AG09309 (cell line): ENCODE measurements around the gene OGDHL.
"Not testable (repeated sequence)": the region's sequence is repeated elsewhere in the genome, so short reads cannot be mapped to it uniquely, and the experiment has no call there.

Experiments
- DNase-seq: peaks from one replicate; pipeline ENCODE4 v3.0.0-alpha.2; 2010; ENCODE audit warnings: low read depth
- H3K4me3 ChIP-seq: 2 replicates; pipeline ENCODE4 v1.5.1; 2011; ENCODE audit warnings: mild to moderate bottlenecking, low read depth, low read length, moderate library complexity; ENCODE audit not compliant: control insufficient read depth
- CTCF ChIP-seq: IDR thresholded peaks from 2 replicates; pipeline ENCODE4 v1.5.1; 2011; ENCODE audit warnings: mild to moderate bottlenecking, low read depth, low read length, inconsistent platforms; ENCODE audit not compliant: insufficient read depth, control insufficient read depth; ENCODE audit errors: missing control alignments

Gene OGDHL

GRCh38 chr10:49758249-49758930 is 3.7 kb downstream of the OGDHL start:
- H3K4me3 ChIP-seq: no peak overlapping the region
- TF ChIP-seq CTCF: no peak
- no peak for DNase-seq

GRCh38 chr10:49756641-49757040 is 5.5 kb downstream of the OGDHL start:
- DNase-seq: no peak
- no peak overlapping the region for H3K4me3 ChIP-seq
- no peak for TF ChIP-seq CTCF

- DNase-seq: no peak
- no peak overlapping the region for H3K4me3 ChIP-seq
- no peak for TF ChIP-seq CTCF
Observed at GRCh38 chr10:49756031-49756430, 6.1 kb downstream of the OGDHL start.

- DNase-seq, H3K4me3 ChIP-seq: not testable (repeated sequence)
Observed at GRCh38 chr10:49754951-49755350, 7.2 kb downstream of the OGDHL start.

GRCh38 chr10:49752584-49752983 is 9.5 kb downstream of the OGDHL start:
- DNase-seq: no peak
- no peak for TF ChIP-seq CTCF
- no peak overlapping the region for H3K4me3 ChIP-seq

- H3K4me3 ChIP-seq: no peak overlapping the region
- no peak for TF ChIP-seq CTCF
- no peak for DNase-seq
Observed at GRCh38 chr10:49751636-49752510, 10.2 kb downstream of the OGDHL start.

- no peak overlapping the region for H3K4me3 ChIP-seq
- DNase-seq: no peak
- no peak for TF ChIP-seq CTCF
Observed at GRCh38 chr10:49751216-49751615, 10.9 kb downstream of the OGDHL start.
